Stimulated activated CD4-positive, alpha-beta T cell treated with anti-CD3 and anti-CD28 coated beads, TNF-alpha, amount 100 ng/mL, for 4 hours (primary cell): Measurements from ENCODE around the gene KANSL2.
"Not testable (repeated sequence)": the region's sequence is repeated elsewhere in the genome, so short reads cannot be mapped to it uniquely, and the experiment has no call there.

Experiments used
- DNase-seq, 3 experiments: peaks; one replicate each; pipeline ENCODE4 v3.0.0-alpha.2; 2020; ENCODE audit warnings: low read depth in 3 of 3

KANSL2 gene, protein sequence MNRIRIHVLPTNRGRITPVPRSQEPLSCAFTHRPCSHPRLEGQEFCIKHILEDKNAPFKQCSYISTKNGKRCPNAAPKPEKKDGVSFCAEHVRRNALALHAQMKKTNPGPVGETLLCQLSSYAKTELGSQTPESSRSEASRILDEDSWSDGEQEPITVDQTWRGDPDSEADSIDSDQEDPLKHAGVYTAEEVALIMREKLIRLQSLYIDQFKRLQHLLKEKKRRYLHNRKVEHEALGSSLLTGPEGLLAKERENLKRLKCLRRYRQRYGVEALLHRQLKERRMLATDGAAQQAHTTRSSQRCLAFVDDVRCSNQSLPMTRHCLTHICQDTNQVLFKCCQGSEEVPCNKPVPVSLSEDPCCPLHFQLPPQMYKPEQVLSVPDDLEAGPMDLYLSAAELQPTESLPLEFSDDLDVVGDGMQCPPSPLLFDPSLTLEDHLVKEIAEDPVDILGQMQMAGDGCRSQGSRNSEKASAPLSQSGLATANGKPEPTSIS

DNA sequence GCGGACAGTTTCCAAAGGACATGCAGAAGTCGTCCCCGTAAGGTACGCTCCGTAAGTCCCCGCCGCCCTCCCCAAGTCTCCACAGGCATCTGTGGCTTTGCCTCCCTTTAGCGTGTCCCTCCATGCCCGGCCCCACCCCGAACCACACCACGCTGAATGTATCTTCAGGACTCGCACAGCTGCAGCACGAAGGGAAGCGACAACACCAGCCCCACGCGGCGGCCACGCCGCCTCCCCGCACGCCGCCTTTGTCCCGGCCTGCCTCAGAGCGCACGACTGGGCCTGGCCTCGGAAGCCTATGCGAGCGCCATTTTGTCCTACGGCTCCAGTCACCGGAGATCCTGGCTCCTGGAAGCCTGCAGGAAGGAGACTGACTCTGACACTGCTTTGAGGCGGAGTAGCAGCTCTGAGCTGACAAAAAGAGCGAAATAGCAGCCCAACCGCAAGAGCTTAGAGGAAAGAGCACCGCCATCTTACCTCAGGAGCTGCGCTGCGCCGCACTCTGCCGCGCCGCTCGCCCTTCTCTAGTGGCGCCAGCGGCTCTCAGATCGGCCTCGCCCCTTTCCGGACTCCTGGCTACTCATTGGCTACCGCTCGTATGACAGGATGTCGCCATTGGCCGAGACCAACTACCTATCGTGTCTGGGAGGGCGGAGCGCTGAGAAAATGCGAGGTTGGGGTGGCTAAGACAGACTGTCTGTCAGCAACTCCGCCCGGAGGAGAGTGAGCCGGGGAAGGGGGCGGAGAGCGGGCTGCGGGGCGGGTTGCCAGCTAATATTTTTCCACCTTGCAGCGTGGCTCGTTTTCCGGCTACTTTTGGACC lies at the start of gene KANSL2:
Gene KANSL2 (minus strand): TSS at position 529 of the 823 bp plus-strand sequence. CDS start 606 bp downstream, outside the sequence.
- peak; percentile 88 to 96 (median 93) for DNase-seq

DNA sequence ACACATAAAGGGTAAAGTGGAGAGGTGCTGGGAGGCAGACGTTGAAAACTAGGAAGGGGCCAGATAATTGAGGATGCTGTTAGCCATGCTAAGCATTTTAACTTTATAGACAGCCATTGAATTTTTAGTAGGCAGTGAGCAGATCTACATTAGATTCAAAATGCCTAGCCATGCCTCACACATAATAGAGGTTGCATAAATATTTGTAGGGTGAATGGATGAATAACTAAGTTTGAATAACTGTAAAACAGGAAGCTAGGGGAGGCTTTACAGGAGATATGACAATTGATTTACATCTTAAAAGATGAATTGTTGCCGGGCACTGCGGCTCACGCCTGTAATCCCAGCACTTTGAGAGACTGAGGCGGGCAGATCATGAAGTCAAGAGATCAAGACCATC lies 46.8 kb upstream of the KANSL2 start:
- no peak for DNase-seq

DNA sequence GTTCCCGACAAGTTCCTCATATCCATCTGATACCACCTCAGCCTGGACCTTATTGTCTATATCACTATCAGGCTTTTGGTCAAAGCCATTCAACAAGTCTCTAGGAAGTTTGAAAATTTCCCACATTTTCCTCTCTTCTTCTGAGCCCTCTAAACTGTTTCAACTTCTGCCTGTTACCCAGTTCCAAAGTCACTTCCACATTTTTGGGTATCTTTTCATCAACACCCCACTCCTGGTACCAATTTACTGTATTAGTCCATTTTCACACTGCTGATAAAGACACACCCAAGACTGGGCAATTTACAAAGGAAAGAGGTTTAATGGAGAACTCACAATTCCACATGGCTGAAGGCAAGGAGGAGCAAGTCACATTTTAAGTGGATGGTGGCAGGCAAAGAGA lies 38.7 kb upstream of the KANSL2 start:
- DNase-seq: not testable (repeated sequence)

DNA sequence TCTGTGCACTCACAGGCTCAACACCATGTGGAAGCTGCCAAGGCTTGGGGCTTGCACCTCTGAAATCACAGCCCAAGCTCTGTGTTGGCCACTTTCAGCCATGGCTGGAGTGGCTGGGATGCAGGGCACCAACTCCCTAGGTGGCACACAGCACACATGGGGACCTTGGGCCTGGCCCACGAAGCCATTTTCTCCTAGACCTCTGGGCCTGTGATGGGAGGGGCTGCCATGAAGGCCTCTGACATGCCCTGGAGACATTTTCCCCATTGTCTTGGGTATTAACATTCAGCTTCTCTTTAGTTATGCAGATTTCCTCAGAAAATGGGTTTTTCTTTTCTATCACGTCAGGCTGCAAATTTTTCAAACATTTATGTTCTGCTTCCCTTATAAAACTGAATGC lies 38.1 kb upstream of the KANSL2 start:
- not testable (repeated sequence) for DNase-seq

DNA sequence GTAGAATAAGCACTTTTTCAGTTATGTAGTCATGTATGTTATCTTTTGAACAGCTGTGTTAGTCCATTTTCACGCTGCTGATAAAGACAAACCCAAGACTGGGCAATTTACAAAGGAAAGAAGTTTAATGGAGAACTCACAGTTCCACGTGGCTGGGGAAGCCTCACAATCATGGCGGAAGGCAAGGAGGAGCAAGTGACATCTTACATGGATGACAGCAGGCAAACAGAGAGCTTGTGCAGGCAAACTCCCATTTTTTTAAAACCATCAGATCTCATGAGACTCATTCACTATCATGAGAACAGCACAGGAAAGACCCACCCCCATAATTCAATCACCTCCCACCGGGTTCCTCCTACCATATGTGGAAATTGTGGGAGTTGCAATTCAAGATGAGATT lies 37.0 kb upstream of the KANSL2 start:
- DNase-seq: not testable (repeated sequence)

DNA sequence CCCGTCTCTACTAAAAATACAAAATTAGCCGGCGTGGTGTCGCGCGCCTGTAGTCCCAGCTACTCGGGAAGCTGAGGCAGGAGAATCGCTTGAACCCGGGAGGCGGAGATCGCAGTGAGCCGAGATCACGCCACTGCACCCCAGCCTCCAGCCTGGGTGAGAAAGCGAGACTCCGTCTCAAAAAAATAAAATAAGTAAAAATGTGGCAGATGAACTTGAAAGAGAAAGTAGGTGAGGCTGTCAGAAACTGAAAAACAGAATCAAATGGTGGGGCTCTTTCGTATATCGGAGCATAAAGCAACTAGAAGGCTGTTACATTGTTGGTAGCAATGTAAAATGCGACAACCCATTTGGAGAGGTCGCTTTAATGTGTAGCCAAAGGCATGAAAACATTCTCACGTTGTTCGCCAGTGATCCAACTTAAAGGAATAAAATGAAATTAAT lies 35.2 kb upstream of the KANSL2 start:
- no peak for DNase-seq

DNA sequence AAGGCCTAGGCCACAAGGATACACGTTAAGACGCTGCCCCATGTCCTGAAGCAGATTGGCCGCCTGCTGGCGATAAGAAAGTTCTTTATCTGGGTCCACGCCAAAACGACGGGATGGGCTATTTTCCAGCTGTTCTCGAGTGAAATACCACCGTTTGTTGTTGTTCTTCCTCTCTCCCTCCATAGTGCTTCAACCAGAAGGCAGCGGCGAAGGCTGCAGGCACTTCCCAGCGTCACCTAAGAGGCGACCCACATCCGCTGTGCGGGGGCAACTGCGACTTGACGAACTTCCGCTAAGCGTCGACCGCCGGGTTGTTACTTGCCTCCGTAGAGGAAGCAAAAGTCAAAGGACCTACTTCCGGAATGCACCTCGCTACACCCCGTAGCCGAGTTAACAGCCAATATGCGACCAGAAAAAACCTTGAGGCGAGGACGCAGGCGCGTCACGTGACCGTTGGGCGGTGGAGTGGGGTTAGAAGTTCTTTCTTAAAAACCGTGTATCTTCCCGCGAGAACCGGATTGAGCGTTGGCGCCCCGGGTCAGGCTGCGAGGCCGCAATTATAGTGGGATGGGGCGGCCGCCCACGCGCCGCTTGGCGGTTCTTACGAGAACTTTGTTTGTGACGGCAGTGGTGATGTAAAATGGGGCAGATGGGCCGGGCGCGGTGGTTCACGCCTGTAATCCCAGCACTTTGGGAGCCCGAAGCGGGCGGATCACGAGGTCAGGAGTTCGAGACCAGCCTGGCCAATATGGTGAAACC lies 34.6 kb upstream of the KANSL2 start, which contains the start of gene CCNT1:
Gene CCNT1 (minus strand): TSS at position 215 of the 759 bp plus-strand sequence. CDS start 32 bp downstream, at position 183.
- peak; percentile 94 to 98 (median 98) for DNase-seq

DNA sequence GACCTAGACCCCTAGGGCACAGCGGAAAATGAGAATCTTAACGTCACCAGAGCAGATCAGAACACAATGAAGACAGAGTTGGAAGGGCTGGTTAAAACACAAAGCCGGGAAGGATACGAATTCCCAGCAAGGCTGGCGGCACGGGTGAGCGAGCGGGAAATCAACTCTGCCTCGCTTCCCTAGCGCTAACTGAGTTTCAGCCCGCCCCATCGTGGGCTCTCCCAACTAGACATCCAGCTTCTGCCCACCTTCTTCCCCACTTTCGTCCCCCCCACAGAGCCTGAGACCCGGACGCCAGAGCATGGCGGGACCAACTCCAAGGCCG lies 34.1 kb upstream of the KANSL2 start:
- no peak for DNase-seq

DNA sequence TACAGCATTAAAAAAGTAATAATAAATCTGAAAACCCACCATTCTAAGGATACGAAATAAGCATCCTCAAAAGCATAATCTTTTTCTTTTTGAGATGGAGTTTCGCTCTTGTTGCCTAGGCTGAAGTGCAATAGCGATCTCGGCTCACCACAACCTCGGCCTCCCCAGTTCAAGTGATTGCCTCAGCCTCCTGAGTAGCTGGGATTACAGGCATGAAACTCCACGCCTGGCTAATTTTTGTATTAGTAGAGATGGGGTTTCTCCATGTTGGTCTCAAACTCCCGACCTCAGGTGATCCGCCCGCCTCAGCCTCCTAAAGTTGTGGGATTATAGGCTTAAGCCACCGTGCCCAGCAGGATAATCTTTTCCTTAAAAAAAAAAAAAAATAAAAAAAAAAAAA lies 30.2 kb upstream of the KANSL2 start:
- DNase-seq: no peak

DNA sequence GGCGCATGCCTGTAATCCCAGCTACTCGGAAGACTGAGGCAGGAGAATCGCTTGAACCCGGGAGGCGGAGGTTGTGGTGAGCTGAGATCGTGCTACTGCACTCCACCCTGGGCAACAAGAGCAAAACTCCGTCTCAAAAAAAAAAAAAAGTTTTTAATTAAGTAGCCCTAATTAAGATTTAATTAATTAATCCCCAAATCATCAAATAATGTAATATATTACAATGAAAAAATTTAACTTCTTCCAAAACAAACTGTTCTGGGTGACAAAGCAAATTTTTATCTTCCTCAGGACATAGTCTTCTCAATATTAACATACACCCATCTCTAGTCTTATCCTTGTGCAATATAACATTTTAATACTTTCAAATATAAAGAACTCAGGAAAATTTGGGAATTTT lies 16.8 kb upstream of the KANSL2 start:
- DNase-seq: not testable (repeated sequence)

DNA sequence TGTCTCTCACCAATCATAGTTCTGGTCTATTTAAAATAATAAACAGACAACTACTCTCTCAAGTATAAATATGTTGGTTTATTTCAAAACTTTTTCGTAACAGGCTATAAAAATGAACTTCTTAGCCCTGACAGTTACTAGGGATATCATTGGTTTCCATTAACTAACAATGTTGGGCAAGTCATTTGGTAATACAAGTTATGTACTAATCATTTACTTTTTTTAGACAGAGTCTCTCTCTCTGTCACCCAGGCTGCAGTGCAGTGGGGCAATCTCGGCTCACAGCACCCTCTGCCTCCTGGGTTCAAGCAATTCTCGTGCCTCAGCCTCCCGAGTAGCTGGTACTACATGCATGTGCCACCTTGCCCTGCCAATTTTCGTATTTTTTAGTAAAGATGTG lies 14.6 kb upstream of the KANSL2 start:
- no peak for DNase-seq

DNA sequence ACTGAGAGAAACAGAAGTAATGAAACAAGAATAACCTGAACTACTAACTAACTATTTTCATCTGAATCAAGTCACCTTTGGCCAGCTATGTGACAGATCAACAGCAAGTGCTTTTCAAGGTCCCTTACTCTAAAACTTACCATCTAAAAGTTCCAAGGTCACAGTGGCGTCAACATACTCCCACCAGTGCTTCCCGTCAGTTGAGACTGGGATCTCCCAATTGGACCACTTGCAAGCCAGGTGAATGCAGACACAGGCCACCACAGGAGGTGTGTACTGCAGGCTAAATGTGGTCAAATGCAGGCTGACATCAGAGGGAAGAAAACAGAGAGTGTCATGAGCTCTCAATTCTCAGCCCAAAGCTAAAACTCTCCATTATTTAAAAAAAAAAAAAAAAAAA lies 13.8 kb upstream of the KANSL2 start:
- DNase-seq: no peak

DNA sequence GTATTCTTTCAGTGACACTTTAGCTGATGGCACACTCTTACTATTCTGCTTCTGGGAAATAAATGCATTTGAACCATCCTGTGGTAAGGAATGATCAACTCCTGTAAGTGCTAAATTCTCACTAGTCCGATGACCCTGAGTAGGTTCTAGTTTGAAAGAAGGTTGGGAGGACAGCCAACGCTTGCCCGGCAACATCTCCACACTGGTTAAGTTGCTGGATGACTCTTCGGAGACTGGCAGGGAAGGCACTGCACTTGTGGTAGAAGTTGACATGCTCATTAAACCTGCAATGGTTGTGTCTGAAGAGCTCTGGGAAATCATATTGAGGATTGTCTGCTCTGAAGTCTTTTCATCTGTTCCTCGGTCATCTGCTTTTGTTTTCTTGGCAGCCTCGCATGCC lies 12.0 kb upstream of the KANSL2 start:
- DNase-seq: no peak

DNA sequence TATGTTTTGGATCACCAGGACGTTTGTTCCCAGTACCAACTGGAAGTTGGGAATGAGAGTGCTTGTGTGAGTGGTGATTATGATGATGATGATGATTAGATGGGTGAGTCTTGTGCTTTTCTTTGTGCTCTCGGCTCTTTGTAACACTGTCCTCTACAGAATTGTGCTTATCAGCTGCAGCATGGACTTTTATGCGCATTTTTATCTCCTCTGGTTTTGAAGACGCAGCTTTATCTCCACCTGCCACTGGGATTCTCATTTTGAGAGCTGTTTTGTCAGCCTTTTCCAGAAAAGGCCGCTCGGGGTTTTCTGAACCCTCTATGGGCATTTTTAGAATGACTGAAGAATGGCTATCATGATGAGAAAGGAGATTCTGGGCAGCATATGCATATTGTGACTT lies 11.5 kb upstream of the KANSL2 start:
- no peak for DNase-seq

DNA sequence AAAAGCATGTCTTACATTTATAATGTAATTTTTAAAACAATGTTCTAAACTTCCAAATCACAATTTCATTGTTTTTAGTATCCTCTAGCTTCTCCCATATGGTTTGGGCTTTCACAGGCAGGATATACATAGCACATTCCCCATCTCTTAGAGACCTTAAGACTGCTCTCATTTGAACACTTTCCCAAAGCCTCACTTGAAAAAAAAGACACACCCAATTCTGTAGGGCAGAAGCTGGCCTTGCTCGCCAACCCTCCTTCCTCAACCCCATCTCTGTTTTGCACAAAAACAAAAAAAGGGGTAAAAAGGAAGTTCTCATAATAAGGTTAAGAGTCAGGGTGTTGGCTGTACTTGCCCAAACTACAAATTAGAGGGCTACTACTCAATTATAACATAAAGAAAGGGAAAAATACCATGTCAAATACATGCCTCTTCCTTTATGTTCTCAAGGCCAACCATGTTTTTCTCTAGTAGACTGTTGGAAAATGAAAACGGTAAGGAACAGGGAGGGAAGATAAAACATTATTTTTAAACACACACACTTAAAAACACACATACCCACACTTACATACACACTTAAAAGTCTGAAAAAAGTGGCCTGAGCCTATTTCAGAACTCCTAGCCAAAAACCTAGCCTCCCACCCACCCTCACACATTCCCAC lies 9.9 kb upstream of the KANSL2 start:
- no peak for DNase-seq

DNA sequence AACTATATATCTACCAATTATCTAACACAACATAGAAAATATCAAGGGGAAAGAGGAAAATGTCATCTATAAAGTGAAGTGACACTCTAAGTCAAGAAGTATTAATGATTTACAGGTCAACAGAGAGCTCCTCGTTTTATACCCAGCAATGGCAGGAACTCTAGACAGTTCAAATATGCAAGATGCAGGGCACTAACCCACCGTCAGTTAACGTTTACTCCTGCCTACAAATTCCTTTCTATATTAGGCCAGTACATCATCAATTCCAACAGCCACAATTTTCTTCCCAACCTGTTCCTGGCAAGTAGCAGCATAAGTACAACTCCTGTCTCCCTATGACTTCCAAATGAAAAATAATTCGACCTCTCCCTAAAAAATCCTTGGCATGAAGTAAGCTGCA lies 9.0 kb upstream of the KANSL2 start:
- DNase-seq: no peak

DNA sequence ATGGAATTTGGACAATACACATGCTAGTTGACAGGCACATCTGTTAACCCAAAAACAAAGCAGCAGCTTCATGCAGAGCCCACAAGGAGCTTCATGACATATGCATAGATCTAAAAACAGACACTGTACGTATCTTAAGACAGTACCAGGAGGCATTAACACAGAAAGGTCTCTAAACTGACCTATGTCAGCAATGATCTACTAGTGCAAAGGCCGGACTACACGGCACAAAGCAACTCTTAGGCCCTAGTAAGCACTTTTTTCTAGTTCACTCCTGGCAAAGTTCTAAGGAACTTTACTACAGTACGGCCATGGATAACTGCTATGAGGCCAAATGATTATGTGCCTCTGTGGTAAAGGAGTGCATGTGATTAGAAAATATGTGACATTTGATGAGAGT lies 8.4 kb upstream of the KANSL2 start:
- DNase-seq: no peak

DNA sequence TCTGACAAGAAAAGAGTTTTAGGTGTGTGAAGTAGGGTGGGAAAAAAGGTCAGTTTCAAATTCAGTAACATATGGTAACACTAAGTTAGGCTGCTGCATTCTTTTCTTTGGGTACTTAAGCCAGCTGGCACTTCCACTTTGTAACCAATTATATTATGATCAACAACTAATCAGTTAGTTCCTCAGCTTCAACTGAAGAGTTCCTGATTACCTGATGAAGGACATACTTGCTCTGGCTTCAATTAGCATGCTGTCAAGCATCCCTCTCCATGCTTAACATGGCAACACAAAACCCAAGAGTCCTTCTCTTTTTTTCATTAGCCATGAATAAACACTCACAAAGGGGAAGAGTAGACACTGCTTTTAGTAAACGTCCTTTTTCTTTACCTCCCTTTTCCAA lies 6.8 kb upstream of the KANSL2 start:
- no peak for DNase-seq

DNA sequence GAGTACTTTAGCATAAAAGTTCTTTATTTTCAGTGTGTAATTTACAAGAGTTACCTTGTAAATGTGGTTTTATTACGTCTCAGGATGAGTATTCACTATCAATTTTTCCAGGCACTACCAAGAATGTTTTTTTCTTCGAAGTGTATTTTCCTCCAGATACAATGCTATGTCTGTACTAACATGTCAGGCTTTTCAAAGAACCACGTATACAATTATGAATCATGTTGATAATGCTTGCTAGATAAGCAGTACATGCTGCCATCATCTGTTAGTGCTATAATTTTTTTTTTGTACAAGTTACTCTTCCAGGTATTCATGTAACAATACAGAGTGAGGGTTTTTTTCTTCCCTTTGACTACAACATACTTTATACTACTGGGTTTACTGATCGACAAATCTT lies 5.6 kb upstream of the KANSL2 start:
- no peak for DNase-seq

DNA sequence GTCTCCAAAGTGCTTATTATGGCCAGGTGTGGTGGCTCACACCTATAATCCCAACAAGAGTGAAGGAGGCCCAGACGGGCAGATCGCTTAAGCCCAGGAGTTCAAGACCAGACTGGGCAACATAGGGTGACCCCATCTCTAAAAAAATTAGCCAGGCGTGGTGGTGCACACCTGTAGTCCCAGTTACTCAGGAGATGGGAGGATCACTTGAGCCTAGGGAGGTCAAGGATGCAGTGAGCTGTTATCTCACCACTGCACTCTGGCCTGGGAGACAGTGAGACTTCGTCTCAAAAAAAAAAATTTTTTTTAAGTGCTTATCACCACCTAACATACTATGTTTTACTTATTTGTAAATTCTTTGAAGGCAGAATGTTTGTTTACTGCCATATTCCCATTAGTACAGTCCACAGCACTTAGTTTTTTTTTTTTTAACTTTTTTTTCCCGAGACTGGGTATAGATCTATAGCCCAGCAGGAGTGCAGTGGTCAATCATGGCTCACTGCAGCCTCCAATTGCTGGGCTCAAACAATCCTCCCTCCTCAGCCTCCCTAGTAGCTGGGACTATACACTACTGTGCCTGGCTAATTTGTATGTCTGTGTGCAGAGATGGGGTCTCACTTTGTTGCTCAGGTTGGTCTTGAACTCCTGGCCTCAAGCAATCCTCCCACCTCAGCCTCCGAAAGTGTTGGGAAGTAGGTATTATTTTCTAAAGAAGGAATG lies 4.7 kb upstream of the KANSL2 start:
- no peak for DNase-seq
